ENCODE data around the gene ELMOD3.
"Not testable (repeated sequence)": the region's sequence is repeated elsewhere in the genome, so short reads cannot be mapped to it uniquely, and the experiment has no call there.

The ELMOD3 gene

DNA sequence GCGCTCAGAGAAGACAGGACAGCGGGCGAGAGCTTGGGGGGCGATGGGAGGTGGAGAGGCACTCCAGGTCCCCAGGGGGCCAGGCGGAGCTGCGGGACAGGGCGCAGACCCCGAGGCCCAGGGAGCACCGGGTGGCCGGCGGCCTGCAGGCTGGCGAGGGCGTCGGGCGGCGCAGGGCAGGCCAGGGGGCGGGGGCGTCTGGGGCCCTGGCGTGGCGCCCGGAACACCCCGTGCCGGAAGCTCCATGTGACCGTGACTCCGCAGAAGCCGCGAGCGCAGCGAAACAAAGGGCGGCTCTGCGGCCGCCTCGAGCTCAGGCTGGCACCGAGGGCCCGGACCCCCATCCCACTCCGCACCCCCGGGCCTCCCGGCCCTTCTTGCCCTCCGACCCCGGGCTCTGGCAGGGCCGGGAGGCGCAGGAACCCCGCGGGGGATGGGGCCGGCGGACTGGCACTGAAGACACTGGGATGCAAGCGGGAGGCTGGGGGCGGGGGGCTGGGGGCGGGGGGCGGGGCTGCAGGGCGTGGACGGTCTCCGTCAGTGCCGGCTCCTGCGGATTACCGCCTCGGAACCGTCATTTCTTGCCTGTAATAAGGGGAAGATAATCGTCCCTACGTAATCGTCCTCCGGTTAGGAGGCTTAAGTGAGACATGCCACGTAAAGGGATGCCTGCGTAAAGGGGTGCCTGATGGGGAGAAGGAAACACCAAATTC, 83.1 kb downstream of the ELMOD3 start:
- Histone ChIP-seq H3K9me3 (no peaks in the 10 kb centered on the region), H3K4me1 (ENCODE audit: control insufficient read depth in 1 of 2, insufficient read depth in 1 of 2, low read depth in 1 of 2, low read length in 1 of 2) (peaks cover 40 to 46% of the 10 kb centered on the region in 2 experiments), H3K4me3 (ENCODE audit: low read depth in 1 of 2, low read length in 1 of 2) (peak overlapping the region; percentile 56 to 72), H3K27ac (peak overlapping the region; percentile 94), H3K36me3 (no peaks in the 10 kb centered on the region), H3K27me3 (no peaks in the 10 kb centered on the region)
- TF ChIP-seq, protein P1, sequence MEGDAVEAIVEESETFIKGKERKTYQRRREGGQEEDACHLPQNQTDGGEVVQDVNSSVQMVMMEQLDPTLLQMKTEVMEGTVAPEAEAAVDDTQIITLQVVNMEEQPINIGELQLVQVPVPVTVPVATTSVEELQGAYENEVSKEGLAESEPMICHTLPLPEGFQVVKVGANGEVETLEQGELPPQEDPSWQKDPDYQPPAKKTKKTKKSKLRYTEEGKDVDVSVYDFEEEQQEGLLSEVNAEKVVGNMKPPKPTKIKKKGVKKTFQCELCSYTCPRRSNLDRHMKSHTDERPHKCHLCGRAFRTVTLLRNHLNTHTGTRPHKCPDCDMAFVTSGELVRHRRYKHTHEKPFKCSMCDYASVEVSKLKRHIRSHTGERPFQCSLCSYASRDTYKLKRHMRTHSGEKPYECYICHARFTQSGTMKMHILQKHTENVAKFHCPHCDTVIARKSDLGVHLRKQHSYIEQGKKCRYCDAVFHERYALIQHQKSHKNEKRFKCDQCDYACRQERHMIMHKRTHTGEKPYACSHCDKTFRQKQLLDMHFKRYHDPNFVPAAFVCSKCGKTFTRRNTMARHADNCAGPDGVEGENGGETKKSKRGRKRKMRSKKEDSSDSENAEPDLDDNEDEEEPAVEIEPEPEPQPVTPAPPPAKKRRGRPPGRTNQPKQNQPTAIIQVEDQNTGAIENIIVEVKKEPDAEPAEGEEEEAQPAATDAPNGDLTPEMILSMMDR (IDR thresholded peaks at IDR 0.05): peak; percentile 7

DNA sequence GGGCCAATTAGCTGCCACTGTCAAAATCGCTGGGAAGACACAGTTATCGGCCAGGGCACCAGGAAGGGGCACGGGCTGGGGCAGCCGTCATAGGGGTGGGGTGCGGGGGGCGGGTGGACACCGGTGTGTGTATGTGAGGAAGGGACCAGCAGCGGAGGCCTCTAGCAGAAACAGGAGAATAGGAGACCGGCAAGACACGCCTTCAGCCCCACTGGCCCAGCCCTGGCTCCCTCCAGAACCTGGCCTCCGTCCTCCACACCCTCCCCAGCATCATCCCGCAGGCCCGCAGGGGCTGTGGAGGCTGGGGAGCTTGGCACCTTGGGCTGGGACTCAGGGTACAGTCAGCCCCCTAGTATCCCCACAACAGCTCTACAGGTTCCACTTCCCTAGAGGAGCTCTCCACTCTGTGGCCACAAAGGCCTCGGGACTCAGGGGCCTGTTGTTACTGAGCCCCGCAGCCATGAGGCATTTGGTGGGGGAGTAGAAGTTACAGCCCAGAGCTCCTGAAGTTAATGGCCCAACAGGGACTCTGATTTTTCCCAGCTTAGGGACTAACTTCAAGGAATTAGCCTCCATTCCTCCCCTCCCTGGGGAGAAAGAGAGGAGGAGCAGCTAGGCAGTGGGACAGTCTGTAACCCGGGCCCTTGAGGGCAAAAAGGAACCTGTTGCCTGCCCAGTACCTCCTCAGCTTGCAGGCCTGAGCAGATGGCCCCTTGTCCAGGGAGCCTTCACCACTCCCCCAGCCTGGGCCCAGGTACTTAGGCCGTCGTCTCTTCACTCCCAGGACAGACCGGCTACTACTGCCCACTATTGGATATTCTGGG, 83.8 kb downstream of the ELMOD3 start:
- TF ChIP-seq, protein P1 (IDR thresholded peaks at IDR 0.05): no peak
- Histone ChIP-seq H3K27ac (peak overlapping the region; percentile 94), H3K36me3 (no peaks in the 10 kb centered on the region), H3K27me3 (no peaks in the 10 kb centered on the region), H3K9me3 (no peaks in the 10 kb centered on the region), H3K4me1 (ENCODE audit: control insufficient read depth in 1 of 2, insufficient read depth in 1 of 2, low read depth in 1 of 2, low read length in 1 of 2) (peaks cover 40 to 46% of the 10 kb centered on the region in 2 experiments), H3K4me3 (ENCODE audit: low read depth in 1 of 2, low read length in 1 of 2) (peak overlapping the region; percentile 56 to 72)

GRCh38 chr2:85439025-85439472, 84.5 kb downstream of the ELMOD3 start:
- Histone ChIP-seq H3K4me1 (ENCODE audit: control insufficient read depth in 1 of 2, insufficient read depth in 1 of 2, low read depth in 1 of 2, low read length in 1 of 2) (peaks cover 40 to 46% of the 10 kb centered on the region in 2 experiments), H3K27ac (peak overlapping the region; percentile 94), H3K4me3 (ENCODE audit: low read depth in 1 of 2, low read length in 1 of 2) (peak overlapping the region; percentile 56 to 72), H3K36me3 (no peaks in the 10 kb centered on the region), H3K27me3 (no peaks in the 10 kb centered on the region), H3K9me3 (no peaks in the 10 kb centered on the region)
- TF ChIP-seq, protein P1 (IDR thresholded peaks at IDR 0.05): no peak

DNA sequence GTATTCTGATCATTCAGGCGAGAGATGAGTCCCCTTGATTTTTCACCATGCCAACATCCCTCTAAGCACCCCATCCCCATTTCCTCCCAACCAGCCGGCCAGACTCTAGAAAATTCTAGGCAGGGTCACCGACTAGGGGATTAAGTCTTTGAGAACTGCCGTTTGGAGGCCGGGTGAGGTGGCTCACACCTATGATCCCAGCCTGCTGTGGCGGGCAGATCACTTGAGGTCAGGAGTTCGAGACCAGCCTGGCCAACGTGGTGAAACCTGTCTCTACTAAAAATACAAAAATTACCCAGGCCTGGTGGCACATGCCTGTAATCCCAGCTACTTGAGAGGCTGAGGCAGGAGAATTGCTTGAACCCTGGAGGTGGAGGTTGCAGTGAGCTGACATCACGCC, 85.0 kb downstream of the ELMOD3 start:
- H3K36me3 ChIP-seq; H3K27ac ChIP-seq; H3K27me3 ChIP-seq; H3K4me3 ChIP-seq (ENCODE audit: low read depth in 1 of 2, low read length in 1 of 2); H3K9me3 ChIP-seq: not testable (repeated sequence)
- H3K4me1 ChIP-seq (ENCODE audit: control insufficient read depth in 1 of 2, insufficient read depth in 1 of 2, low read depth in 1 of 2, low read length in 1 of 2): peaks cover 40 to 46% of the 10 kb centered on the region in 2 experiments

- no peak overlapping the region for H3K4me3 ChIP-seq (ENCODE audit: low read depth in 1 of 2, low read length in 1 of 2)
- H3K9me3 ChIP-seq: no peaks in the 10 kb centered on the region
- no peak overlapping the region for H3K27ac ChIP-seq
- H3K4me1 ChIP-seq (ENCODE audit: control insufficient read depth in 1 of 2, insufficient read depth in 1 of 2, low read depth in 1 of 2, low read length in 1 of 2): peaks cover 39 to 42% of the 10 kb centered on the region in 2 experiments
- TF ChIP-seq, protein P1 (IDR thresholded peaks at IDR 0.05): no peak
- no peaks in the 10 kb centered on the region for H3K27me3 ChIP-seq
- no peaks in the 10 kb centered on the region for H3K36me3 ChIP-seq
These were observed 85.4 kb downstream of the ELMOD3 start for GRCh38 chr2:85439986-85440385.

DNA sequence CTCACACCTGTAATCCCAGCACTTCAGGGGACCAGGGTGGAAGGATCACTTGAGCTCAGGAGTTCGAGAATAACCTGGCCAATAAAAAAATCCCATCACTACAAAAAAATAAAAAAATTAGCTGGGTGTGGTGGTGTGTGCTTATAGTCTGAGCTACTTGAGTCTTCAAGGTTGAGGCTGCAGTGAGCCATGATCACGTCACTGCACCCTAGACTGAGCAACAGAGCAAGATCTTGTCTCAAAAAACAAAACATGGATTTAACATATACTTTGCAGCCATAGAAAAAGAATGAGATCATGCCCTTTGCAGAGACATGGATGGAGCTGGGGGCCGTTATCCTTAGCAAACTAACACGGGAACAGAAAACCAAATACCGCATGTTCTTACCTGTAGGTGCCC, 86.2 kb downstream of the ELMOD3 start:
- no peak overlapping the region for H3K27ac ChIP-seq
- H3K4me3 ChIP-seq (ENCODE audit: low read depth in 1 of 2, low read length in 1 of 2): no peak overlapping the region
- H3K27me3 ChIP-seq: no peaks in the 10 kb centered on the region
- H3K9me3 ChIP-seq: no peaks in the 10 kb centered on the region
- H3K4me1 ChIP-seq (ENCODE audit: control insufficient read depth in 1 of 2, insufficient read depth in 1 of 2, low read depth in 1 of 2, low read length in 1 of 2): peaks cover 32 to 35% of the 10 kb centered on the region in 2 experiments
- TF ChIP-seq, protein P1 (IDR thresholded peaks at IDR 0.05): no peak
- no peaks in the 10 kb centered on the region for H3K36me3 ChIP-seq

Data from neutrophil (primary cell).